DMS153 treated with DMSO at 0.1 percent for 48 hours (cell line): ENCODE data around the gene KLF15.
"Not testable (repeated sequence)": the region's sequence is repeated elsewhere in the genome, so short reads cannot be mapped to it uniquely, and the experiment has no call there.

Source experiments
- DNase-seq: peaks from one replicate; lab custom pipeline; 2025; ENCODE audit not compliant: unreplicated experiment; lab: John Stamatoyannopoulos, UW

The KLF15 gene

DNA sequence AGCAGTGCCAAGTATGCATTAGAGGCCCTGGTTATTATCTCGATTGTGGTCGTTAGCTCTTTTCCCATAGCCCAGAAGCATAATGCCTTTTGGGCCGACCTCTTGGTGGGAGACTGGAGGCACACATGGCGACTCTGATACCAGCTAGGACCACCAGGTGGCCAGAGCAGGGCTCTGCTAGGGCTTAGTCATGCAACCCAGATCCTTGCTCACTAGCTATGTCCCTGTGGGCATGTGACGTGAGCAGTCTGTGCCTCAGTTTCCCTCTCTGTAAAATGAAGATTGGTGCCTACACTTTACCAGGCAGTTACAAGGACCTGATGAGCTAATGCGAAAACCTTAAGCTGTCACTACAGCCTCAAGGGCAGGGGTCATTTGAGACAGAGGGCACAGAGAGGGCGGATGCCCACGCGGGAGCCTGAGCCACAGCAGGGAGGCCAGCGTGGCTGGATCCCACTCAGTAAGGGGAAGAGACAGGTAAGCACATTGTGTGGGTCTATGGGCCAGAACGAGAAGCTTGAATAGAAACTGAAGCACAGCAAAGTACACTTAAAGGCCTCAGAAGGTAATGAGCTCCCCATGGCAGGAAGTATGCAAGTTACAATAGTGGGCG is 8.8 kb downstream of the KLF15 start:
- DNase-seq, result no peak

DNA sequence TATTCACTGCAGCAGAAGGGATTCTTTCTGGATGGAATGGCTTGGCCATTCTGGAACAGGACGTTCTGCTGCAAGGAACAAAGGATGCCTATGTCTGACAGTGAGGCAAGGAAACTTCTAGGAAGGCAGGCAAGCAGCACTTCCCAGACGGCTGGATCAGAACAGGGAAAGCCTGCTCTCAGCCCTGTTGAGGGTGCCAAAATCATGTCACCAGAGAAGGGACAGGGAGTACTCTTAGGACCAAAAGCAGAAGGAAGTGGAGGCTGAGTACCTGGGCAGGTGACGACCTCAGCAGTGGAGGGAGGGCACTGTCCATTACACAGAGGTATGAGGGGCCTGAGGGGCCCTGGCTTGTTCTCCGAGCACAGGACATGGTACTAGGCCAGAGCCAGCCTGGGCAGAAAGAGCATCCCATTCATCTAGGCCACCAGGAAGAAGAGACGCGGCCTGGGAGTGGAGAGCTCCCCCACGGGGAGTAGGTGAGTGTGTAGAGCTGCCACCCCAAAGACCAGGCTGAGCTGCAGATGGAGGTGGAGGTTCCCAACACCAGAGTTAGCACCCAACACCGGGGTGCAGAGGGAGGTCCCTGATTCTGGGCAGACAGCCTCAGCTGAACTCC is 9.6 kb downstream of the KLF15 start:
- no peak for DNase-seq

DNA sequence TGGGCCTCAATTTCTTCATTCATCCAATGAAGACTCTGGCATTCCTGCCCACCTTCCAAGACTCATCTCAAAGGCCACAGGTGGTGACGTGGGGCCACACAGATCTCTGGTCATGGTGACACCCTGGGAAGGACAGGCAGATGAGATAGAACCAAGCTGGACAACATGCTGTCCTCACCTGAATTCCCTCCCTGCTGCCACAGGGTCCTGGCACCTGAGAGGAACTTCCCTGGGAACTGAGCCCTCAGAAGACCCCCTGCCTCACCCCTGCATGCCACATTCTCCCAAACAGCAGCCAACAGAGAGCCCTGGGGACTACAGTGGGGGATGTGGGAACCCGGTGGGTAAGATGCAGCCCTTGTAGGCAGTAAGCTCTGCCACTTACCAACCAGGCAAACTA is 10.7 kb downstream of the KLF15 start:
- DNase-seq, result no peak

DNA sequence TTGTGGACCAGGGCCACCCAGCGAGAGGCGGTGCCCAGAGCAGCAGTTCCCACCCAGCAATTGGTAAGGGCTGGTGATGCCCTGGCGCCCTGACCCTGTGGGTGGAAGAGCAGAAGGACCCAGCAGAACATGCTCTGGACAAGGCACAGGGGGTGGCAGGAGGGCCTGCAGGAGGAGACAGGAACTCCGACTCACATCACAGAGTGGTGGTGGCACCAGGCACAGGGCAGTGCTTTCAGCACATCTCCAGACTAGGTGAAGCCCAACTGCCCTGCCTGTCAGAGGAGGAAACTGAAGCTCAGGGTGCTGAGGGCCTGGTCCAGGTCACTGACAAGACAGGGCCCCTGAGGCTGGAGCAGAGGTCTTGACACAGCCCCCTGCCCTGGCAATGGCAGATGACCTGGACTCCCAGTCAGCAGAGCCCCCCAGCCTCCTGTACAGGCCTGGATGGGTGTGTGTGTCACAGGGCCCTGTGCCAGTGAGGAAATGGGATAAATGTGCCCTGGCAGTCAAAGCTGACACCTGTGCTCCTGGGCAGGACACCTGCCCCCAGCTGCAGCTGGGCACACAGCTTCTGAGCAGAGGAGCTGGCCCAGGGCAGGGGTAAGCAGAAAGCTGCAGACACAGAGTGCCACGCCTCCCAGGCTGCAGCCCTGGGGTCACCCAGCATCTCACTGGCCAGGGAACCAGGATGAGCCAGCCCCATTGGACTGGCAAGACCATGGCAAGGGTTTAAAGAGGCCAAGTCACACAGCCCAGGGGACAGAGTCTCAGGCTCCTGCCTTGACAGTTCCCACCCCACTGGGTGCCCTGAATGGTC is 11.4 kb downstream of the KLF15 start:
- DNase-seq, result no peak

DNA sequence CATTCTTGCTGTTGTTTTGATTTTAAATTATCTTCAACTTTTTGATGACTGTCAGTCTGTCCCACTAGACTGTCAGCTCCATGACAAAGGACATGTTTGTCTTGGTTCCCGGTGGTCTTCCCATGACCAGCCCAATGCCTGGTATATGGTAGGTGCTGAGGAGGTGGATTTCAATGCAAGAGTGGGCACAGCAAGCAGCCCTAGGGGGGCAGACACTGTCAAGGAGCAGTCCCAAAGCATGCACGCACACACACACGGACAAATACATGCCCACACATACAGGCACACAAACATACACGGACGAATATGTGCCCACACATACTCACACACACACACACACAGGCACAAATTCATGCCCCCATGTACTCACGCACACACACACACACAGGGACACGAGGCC is 12.0 kb downstream of the KLF15 start:
- no peak for DNase-seq

DNA sequence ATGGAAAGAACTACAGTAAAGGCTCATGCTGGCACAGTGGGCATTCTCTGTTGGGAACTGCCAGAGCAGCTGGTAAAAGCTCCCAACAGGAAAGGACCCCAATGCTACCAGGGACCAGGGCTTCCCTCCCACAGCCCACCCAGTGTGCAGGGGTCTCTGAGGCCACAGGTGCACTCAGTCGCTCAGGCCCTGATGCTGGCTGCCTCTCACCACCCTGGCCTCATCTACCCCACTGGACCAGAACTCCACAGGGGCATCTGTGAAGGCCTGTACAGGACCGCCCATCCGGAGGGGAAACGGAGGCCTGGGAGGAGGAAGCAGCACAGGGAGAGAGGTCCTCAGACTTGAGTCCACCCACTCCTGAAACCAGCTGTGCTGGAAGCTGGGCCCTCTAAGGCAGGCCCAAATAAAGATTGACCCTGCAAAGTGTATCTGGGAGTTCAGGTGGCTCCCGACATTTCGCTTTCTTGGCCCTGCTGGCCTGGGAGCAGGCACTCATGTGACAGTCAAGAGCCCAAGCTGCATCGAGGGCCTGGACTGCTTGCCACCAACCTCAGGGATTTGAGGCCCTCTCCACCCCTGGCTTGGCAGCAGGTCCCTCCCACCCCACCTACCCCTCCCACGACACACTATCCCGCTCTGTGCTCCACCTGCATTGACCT is 12.7 kb downstream of the KLF15 start:
- no peak for DNase-seq

DNA sequence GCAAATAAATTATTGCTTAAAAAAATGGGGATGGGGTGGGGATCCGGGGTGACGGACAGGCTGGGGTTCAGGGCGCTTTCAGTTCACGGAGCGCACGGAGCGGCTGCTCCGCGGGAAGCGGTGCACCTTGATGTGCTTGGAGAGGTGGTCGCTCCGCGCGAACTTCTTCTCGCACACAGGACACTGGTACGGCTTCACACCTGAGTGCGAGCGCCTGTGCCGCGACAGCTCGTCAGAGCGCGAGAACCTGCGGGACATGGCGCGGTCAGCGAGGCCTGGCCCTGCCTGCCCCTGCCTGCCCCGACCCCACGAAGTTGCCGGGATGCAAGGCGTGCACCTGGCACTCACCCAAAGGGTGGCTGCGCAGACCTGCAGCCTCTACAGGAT is 13.6 kb downstream of the KLF15 start:
- DNase-seq, result no peak

DNA sequence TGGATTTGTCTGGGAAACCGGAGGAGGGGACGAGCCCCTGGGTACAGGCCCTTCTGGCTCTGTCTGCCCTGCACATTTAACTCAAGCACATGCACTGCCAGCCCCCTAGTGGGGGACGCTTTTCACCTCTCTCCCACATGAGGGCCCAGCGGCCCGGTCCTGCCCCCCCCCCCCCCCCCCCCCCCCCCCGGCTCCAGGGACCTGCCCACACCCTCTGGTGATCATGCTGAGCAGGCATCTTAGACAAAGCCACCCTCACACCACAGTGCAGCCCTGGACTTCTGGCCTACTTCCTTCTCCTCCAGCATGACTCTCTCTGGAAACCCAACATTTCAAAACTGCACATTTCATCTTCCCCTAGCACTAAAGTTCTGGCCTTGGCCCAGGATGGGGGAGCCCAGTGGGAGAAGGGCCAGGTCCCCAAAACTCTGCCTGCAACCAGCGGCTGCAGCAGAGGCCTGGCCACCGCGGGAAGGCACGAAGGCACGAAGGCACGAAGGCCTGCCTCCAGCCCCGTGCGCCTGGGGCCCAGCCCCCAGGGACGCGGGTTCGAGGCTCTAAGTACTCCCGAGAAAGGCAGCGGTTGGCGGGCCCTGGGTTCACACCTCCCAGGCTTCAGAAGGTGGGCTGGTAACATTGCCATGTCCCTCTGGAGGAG is 14.1 kb downstream of the KLF15 start:
- DNase-seq, result no peak

DNA sequence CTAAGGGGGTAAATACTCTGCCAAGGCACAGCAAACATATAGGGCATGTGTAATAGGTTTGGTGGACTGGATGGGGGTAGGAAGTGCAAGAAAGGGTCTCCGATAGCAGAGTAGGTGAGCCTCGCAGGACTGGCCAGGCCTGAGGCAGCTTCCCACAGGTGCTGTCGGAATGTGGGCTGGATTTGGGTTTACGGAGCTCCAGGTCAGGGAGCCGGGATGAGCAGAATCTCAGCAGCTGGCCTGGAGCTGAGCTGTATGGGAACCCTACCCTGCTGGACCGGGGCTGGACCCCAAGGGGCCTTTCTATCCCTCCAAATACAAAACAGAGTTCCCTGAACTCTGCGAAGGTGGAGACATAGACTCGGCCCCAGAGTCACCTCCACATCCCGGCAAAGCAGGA is 15.0 kb downstream of the KLF15 start:
- DNase-seq, result no peak

DNA sequence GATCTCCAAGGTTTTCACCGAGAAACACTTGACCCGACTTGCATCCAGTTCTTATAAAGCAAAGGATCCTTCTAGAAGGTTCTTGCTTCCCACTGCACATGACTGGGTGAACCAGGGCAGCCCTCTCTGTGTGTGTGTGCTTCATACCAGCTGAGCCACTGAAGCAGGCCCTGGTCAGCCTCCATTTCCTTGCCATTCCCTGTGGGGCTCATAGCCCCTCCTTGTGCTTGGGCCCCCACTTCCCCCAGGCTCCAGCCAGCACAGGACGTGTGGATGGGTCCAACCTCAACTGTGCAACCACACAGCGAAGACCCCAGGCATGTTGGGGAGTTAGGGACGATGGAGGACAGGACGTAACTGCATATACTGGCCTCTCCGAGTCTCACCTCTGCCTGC is 15.5 kb downstream of the KLF15 start:
- no peak for DNase-seq

DNA sequence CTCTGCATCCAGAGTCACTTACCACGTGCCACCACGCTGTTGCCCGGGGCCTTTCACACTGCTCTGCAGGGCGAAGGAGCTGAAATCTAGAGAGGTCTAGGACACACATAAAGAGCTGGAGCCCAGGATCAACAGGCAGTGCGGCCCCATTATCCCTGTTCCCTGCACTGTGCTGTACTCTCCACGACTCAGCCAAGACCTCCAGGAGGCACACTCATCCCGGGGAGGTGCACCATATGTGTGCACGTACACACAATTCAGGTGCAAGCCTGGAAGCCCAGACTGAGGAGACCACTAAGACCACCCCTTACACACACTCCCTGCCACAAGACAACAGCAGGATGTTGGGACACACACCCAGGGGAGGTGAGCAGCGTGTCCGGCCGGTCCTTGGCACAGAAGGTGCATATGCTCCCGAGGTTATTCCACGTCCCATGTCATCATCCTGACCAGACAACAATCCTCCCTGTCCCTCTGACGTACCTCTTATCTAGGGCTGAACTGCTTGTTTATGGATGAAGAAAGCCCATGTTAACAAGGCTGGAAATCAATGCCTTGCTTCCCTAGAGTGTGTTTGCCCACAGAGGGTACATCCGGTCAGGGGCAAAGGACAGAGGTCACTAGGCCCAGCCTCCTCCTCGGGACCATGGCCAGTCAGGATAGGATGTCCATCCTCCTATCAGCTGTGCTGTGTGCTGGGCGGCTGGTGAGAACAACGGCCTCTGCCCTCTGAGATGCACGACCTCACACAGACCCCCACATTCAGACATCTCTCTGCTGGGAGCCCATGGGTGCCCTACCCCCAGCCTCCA is 16.1 kb downstream of the KLF15 start:
- DNase-seq, result no peak

DNA sequence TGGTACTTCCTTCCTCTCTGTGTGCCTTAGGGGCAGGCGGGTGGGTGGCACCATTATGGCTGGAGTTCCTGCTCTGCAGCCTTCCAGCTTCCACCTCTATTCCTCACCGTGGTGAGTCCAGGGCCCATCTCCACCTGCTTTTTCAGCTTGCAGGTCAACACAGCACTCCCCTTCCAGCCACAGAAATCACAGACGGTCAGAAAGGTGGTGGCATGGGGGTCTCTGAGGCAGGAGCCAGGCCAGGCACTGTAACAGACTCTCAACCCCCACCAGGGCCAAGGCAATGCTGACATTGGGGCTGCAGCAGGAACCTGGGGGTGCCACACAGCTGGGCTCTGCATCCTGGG is 16.6 kb downstream of the KLF15 start:
- no peak for DNase-seq

DNA sequence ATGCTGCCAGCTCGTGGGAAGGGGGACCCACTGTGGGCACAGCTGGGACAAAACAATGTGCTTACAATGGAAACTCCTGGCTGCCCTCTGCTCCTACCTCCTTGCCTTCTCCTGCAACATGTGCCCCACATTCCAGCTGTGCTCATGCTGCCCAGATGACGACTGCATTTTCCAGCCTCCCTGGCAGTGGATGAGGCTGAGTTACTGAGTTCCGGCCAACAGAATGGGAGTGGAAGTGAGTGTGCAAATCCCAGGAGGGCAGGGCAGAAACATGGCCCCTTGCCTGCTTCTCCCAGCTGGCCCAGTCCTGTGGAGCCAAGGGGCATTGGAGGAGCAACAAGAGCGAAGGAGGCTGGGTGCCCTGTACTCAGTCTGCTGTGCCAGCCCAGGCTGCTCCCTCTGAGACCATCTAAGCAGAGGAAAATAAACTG is 17.1 kb downstream of the KLF15 start:
- DNase-seq, result no peak

DNA sequence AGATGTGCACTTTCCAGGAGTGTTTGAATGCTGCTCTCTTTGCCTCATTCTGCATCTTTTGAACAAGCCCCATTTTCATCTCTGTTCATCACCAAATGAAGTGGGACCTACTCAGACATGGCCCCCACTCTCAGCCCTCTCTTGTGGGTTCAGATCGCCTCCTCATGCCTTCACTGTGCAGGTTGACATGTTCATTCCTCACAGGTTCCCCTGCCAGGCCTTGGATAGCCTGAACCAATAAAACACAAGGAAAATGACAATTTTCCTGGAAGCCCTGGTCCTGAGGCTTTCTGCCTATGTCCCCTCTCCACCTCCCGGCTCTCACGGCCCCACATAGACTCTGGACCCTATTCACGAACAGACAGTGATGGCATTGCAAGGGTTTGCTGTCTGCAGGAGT is 17.7 kb downstream of the KLF15 start:
- no peak for DNase-seq

DNA sequence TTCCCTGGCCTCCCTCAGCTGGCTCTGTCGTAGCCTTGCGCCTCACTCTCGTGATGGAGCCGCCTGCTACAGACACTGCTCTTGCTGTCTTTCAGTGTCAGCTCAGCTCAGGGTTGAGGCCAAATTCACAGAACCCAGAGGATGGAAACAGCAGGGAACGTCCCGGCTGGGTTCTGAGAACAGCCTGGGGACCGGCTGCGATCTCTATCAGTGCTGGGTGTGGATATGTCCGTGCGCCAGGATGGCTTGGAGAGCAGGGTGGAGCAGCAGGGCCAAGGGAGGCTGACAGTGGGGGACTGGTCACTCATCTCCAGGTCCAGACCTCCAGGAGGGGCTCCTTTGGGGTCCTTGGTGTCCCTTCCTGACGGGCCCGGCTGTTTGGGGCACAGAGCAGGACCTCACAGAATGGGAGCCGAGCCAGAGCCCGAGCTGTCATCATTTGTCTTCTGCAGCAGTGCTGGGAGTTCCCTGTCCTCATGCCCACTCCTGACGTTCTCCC is 18.4 kb downstream of the KLF15 start:
- no peak for DNase-seq

DNA sequence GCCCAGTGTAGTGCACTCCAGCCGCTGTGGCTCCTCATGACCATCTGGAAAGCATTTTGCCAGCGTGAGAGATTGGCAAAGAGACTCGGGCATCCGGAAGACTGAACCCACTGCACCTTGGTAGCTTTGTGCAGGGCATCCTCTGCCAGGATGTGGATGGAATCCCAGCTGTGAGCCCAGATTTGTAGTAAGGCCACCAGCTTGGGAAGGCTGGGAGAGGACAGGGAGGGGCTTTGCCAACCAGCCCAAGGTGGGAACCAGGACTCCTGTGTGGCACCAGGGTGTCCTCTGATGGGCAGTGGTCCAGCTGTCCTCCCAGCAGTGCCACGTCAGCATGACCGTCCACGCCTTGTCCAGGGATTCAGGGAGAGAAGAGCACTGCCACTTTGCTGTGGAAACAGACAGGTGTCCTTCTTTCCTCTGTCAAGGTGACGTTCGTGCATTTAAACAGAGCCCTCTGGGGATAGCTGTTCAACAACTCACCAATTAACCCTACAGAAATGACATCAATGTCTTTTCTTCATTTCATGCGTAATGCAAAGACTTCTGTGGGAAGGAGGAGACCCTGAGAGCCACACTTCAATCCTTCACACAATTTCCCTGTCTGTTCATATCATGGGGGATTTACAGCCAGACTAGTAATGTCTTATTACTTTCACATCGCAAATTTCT is 19.1 kb downstream of the KLF15 start:
- DNase-seq, result no peak

DNA sequence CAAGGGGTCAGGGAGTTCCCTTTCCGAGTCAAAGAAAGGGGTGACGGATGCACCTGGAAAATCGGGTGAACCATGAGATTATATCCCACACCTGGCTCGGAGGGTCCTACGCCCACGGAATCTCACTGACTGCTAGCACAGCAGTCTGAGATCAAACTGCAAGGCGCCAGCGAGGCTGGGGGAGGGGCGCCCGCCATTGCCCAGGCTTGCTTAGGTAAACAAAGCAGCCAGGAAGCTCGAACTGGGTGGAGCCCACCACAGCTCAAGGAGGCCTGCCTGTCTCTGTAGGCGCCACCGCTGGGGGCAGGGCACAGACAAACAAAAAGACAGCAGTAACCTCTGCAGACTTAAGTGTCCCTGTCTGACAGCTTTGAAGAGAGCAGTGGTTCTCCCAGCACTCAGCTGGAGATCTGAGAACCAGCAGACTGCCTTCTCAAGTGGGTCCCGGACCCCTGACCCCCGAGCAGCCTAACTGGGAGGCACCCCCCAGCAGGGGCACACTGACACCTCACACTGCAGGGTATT is 25.3 kb downstream of the KLF15 start:
- DNase-seq, result not testable (repeated sequence)

DNA sequence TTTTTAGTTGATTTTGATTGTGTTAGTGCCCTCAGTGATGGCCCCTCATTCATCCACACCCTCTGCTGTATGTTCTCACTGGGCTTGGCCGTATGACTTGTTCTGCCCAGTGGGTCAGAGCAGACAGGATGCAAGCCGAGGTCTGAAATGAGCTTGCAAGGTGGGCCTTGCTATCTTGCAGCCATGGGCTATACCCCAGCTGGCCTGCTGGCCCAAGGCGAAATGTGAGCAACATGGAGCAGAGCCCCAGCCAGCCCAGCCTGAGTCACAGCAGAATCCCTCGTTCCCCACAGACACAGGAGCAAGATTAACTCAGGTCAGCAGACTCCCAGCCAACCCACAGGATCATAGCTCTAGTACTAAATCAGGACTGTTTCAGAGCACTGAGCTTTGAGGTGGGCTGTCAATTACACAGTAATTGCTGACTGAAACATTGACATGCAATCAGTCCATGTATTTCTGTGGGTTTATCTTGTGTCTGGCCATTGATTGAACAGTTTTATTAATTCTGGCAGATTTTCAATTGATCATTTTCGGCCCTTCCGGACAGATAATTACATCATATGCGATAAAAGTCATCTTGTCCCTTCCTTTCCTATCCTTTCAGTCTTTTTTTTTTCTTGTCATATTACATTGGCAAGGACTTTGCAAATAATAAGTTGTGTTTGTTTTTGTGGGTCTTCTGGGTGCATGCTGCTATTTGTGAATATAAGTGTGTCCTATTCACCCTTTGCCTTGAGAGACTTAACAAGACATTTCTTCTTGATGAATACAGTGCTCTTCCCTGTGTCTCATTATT is 27.1 kb downstream of the KLF15 start:
- no peak for DNase-seq

DNA sequence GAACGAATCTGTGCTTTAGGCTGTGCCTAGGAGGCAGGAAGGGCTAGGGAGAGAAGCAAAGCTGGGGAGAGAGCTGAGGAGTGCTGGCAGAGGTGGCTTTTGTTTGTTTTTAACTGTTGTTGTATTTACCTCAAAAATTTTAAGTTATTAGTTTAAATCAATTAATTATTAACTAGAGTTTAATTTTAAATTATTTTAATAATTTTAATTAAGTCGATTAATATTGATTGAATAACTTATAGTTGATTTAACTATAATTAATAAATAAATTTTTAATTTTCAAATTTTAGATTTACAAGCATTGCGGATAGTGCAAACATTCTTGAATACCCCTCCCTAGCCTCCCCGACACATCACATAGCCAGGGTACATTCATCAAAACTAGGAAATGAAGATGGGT is 30.6 kb downstream of the KLF15 start:
- no peak for DNase-seq
